ENCODE data around the gene GLO1.

DNA sequence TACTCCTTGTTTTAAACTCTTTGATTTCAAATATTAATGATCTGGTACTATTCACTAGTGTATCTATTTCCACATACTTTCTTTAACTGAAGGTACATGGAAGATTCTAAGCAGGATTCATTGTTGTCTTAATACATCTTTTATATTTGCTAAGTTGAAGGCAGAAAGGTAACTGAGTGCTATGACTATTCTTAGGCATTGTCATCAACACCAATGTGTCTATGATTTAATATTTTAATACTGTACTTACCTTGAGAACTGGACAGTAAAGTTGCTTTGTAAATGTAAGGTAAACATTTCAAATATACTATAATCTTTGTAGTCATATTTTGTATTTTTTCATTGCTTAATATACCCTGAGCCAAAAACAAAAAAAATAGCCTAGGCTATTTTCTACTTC is 54.3 kb downstream of the GLO1 start:
- no peak for TF ChIP-seq EP300 (IDR thresholded peaks at IDR 0.05)
- TF ChIP-seq, protein P1, sequence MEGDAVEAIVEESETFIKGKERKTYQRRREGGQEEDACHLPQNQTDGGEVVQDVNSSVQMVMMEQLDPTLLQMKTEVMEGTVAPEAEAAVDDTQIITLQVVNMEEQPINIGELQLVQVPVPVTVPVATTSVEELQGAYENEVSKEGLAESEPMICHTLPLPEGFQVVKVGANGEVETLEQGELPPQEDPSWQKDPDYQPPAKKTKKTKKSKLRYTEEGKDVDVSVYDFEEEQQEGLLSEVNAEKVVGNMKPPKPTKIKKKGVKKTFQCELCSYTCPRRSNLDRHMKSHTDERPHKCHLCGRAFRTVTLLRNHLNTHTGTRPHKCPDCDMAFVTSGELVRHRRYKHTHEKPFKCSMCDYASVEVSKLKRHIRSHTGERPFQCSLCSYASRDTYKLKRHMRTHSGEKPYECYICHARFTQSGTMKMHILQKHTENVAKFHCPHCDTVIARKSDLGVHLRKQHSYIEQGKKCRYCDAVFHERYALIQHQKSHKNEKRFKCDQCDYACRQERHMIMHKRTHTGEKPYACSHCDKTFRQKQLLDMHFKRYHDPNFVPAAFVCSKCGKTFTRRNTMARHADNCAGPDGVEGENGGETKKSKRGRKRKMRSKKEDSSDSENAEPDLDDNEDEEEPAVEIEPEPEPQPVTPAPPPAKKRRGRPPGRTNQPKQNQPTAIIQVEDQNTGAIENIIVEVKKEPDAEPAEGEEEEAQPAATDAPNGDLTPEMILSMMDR (IDR thresholded peaks at IDR 0.05) = no peak
